ENCODE results near the gene DPPA4.

DPPA4 gene

DNA sequence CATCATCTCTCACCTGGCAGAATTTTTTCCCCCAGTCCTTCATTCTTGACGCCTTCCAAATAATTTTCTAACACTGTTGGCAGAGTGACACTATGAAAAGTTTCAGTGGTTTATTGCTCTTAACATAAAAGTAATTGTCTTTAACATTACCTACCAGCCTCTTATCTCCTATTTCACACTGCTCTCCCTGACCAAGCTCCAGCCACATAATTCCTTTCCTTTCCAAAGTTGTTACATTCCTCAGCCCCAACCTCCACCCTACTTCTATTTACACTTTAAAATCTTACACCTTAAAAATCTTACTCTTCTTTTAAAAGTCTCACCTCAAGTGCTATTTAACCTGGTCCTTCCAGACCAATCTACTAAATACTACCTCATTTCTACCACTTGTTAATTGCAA lies 2.8 kb downstream of the DPPA4 start:
- Histone ChIP-seq H3K9me3 (ENCODE audit: insufficient read depth, low read depth, low read length) (no peaks in the 10 kb centered on the region), H3K9ac (ENCODE audit: low read depth, low read length, poor library complexity, severe bottlenecking) (no peak overlapping the region), H3K4me2 (ENCODE audit: low read depth, low read length, poor library complexity, severe bottlenecking) (no peak overlapping the region), H3K79me2 (ENCODE audit: insufficient read depth, low read length) (no peaks in the 10 kb centered on the region), H2AFZ (ENCODE audit: low read length) (no peak overlapping the region), H3F3A (ENCODE audit: low read depth) (no peaks in the 10 kb centered on the region), H3K4me3 (ENCODE audit: low read length, poor library complexity, severe bottlenecking) (no peak overlapping the region), H4K20me1 (ENCODE audit: insufficient read depth, low read length, poor library complexity, severe bottlenecking) (no peaks in the 10 kb centered on the region), H3K9me2 (replicated peaks; ENCODE audit: low read depth, low read length) (no peaks in the 10 kb centered on the region), H3K4me1 (ENCODE audit: insufficient read depth, low read length, poor library complexity, severe bottlenecking) (no peaks in the 10 kb centered on the region), H3K36me3 (ENCODE audit: insufficient read depth, low read length) (no peaks in the 10 kb centered on the region), H3K27me3 (ENCODE audit: insufficient read depth, low read length, poor library complexity, severe bottlenecking) (no peaks in the 10 kb centered on the region)
- TF ChIP-seq, protein P1, sequence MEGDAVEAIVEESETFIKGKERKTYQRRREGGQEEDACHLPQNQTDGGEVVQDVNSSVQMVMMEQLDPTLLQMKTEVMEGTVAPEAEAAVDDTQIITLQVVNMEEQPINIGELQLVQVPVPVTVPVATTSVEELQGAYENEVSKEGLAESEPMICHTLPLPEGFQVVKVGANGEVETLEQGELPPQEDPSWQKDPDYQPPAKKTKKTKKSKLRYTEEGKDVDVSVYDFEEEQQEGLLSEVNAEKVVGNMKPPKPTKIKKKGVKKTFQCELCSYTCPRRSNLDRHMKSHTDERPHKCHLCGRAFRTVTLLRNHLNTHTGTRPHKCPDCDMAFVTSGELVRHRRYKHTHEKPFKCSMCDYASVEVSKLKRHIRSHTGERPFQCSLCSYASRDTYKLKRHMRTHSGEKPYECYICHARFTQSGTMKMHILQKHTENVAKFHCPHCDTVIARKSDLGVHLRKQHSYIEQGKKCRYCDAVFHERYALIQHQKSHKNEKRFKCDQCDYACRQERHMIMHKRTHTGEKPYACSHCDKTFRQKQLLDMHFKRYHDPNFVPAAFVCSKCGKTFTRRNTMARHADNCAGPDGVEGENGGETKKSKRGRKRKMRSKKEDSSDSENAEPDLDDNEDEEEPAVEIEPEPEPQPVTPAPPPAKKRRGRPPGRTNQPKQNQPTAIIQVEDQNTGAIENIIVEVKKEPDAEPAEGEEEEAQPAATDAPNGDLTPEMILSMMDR (conservative IDR thresholded peaks at IDR 0.05; ENCODE audit: low read length), result no peak
- no peak for TF ChIP-seq EZH2phosphoT487 (IDR thresholded peaks at IDR 0.05; ENCODE audit: borderline replicate concordance)

GRCh38 chr3:109331692-109332091 lies 5.7 kb downstream of the DPPA4 start:
- Histone ChIP-seq H4K20me1 (ENCODE audit: insufficient read depth, low read length, poor library complexity, severe bottlenecking) (no peaks in the 10 kb centered on the region), H3K4me3 (ENCODE audit: low read length, poor library complexity, severe bottlenecking) (no peak overlapping the region), H3K27me3 (ENCODE audit: insufficient read depth, low read length, poor library complexity, severe bottlenecking) (no peaks in the 10 kb centered on the region), H3K9me3 (ENCODE audit: insufficient read depth, low read depth, low read length) (no peaks in the 10 kb centered on the region), H3K4me2 (ENCODE audit: low read depth, low read length, poor library complexity, severe bottlenecking) (no peak overlapping the region), H3K9ac (ENCODE audit: low read depth, low read length, poor library complexity, severe bottlenecking) (no peak overlapping the region), H2AFZ (ENCODE audit: low read length) (no peak overlapping the region), H3K79me2 (ENCODE audit: insufficient read depth, low read length) (no peaks in the 10 kb centered on the region), H3K9me2 (replicated peaks; ENCODE audit: low read depth, low read length) (no peaks in the 10 kb centered on the region), H3K36me3 (ENCODE audit: insufficient read depth, low read length) (no peaks in the 10 kb centered on the region), H3F3A (ENCODE audit: low read depth) (no peaks in the 10 kb centered on the region), H3K4me1 (ENCODE audit: insufficient read depth, low read length, poor library complexity, severe bottlenecking) (no peaks in the 10 kb centered on the region)
- TF ChIP-seq, protein P1 (conservative IDR thresholded peaks at IDR 0.05; ENCODE audit: low read length), result no peak
- no peak for TF ChIP-seq EZH2phosphoT487 (IDR thresholded peaks at IDR 0.05; ENCODE audit: borderline replicate concordance)

DNA sequence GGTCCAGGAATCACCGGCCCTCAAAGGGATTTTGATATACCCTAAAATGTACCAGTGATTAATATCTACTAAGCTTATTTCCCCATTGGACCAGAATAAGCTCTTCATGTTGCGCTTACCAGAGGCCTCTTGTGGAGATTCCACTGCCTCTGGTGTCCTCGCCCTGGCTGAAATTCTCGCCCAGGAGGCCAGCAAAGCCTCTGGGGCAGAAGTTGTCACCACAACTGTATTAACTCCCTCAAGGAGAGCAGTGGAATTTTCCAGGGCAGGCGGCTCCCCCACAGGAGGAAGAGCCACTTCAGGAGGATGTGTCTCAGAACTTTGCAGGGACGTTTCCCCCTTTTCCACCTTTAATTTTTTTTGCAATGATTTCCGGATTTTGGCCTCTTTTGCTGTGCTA lies 6.9 kb downstream of the DPPA4 start:
- no peaks in the 10 kb centered on the region for H3K4me1 ChIP-seq (ENCODE audit: insufficient read depth, low read length, poor library complexity, severe bottlenecking)
- H3K9me3 ChIP-seq (ENCODE audit: insufficient read depth, low read depth, low read length), result no peaks in the 10 kb centered on the region
- TF ChIP-seq, protein P1 (conservative IDR thresholded peaks at IDR 0.05; ENCODE audit: low read length), result no peak
- no peak for TF ChIP-seq EZH2phosphoT487 (IDR thresholded peaks at IDR 0.05; ENCODE audit: borderline replicate concordance)
- H3K36me3 ChIP-seq (ENCODE audit: insufficient read depth, low read length), result no peaks in the 10 kb centered on the region
- H3K79me2 ChIP-seq (ENCODE audit: insufficient read depth, low read length), result no peaks in the 10 kb centered on the region
- no peaks in the 10 kb centered on the region for H3F3A ChIP-seq (ENCODE audit: low read depth)
- H3K27me3 ChIP-seq (ENCODE audit: insufficient read depth, low read length, poor library complexity, severe bottlenecking), result no peaks in the 10 kb centered on the region
- H2AFZ ChIP-seq (ENCODE audit: low read length), result no peak overlapping the region; the same call in 1 of the 2 replicates
- no peak overlapping the region for H3K9ac ChIP-seq (ENCODE audit: low read depth, low read length, poor library complexity, severe bottlenecking)
- H3K9me2 ChIP-seq (replicated peaks; ENCODE audit: low read depth, low read length), result no peaks in the 10 kb centered on the region
- no peak overlapping the region for H3K4me3 ChIP-seq (ENCODE audit: low read length, poor library complexity, severe bottlenecking)
- H3K4me2 ChIP-seq (ENCODE audit: low read depth, low read length, poor library complexity, severe bottlenecking), result no peak overlapping the region
- H4K20me1 ChIP-seq (ENCODE audit: insufficient read depth, low read length, poor library complexity, severe bottlenecking), result no peaks in the 10 kb centered on the region

Data from Loucy (cell line).